Astrocyte of the cerebellum (primary cell): Measurements from ENCODE around the gene DOC2A.
"Not testable (repeated sequence)": the region's sequence is repeated elsewhere in the genome, so short reads cannot be mapped to it uniquely, and the experiment has no call there.

Experiments used
- DNase-seq: peaks from one replicate; pipeline ENCODE4 v3.0.0-alpha.2; 2011; ENCODE audit warnings: low read depth
- H3K4me3 ChIP-seq: 2 replicates; pipeline ENCODE4 v1.5.1; 2011; ENCODE audit warnings: mild to moderate bottlenecking, low read depth, low read length, moderate library complexity
- CTCF ChIP-seq: IDR thresholded peaks from 2 replicates; pipeline ENCODE4 v1.5.1; 2012; ENCODE audit warnings: low read length, low read depth, moderate library complexity, mild to moderate bottlenecking; ENCODE audit errors: missing control alignments
- in situ Hi-C: cut with HindIII; loops from 2 replicates; pipeline ENCODE4 v1.10.0; 2017; ENCODE audit warnings: low sequenced_read_pairs

Gene DOC2A

GRCh38 chr16:30051518-30051917 is 40.7 kb upstream of the DOC2A start:
- no peak overlapping the region for H3K4me3 ChIP-seq
- no peak for DNase-seq
- no peak for TF ChIP-seq CTCF
- in situ Hi-C loops: loop anchor here (5.0 kb wide), 1 partner anchor 66 kb away; no protein-coding TSS in a partner anchor

- in situ Hi-C loops: loop anchor here (5.0 kb wide), 1 partner anchor 67 kb away; no protein-coding TSS in a partner anchor
- no peak for DNase-seq
- no peak overlapping the region for H3K4me3 ChIP-seq
- no peak for TF ChIP-seq CTCF
Measured at GRCh38 chr16:30049871-30050270, 39.0 kb upstream of the DOC2A start.

GRCh38 chr16:30046588-30046987 is 35.8 kb upstream of the DOC2A start:
- no peak for TF ChIP-seq CTCF
- DNase-seq: no peak
- H3K4me3 ChIP-seq: no peak overlapping the region
- in situ Hi-C loops: no loop called here

- DNase-seq: no peak
- no peak overlapping the region for H3K4me3 ChIP-seq
- in situ Hi-C loops: no loop called here
- TF ChIP-seq CTCF: no peak
Measured at GRCh38 chr16:30046178-30046577, 35.4 kb upstream of the DOC2A start.

GRCh38 chr16:30041841-30042240 is 31.0 kb upstream of the DOC2A start:
- in situ Hi-C loops: no loop called here
- peak; percentile 43 for TF ChIP-seq CTCF
- no peak for DNase-seq
- no peak overlapping the region for H3K4me3 ChIP-seq

GRCh38 chr16:30040690-30041089 is 29.9 kb upstream of the DOC2A start:
- DNase-seq, H3K4me3 ChIP-seq, in situ Hi-C loops: not testable (repeated sequence)

- no peak for DNase-seq
- no peak for TF ChIP-seq CTCF
- in situ Hi-C loops: no loop called here
- no peak overlapping the region for H3K4me3 ChIP-seq
Measured at GRCh38 chr16:30040221-30040620, 29.4 kb upstream of the DOC2A start.
